Gastrocnemius medialis (tissue), 4 donors: Measurements from ENCODE around the gene AGPS. TPM values are rescaled to one million over a fixed set of nuclear protein-coding genes. Genes with fewer than 3 reads are reported as not detected.

Source experiments
- ATAC-seq, 2 donors: fragments of 150-250 bp; one replicate each; pipeline ENCODE4 v1.9.1; 2016
- DNase-seq, 2 donors: peaks; one replicate each; pipeline ENCODE4 v3.0.0-alpha.2; 2019
- H3K27ac ChIP-seq, 4 donors: fragments of 200-600 bp; sonication (generic); 1 replicate in 1 of 4; 2 replicates in 3 of 4; pipeline ENCODE4 v1.5.1; 2016 to 2018; ENCODE audit warnings: mild to moderate bottlenecking in 2 of 4, moderate library complexity in 1 of 4
- H3K27me3 ChIP-seq, 3 donors: fragments of 200-600 bp; sonication (generic) in 2 of 3; 1 replicate in 1 of 3; 2 replicates in 2 of 3; pipeline versions ENCODE4 v1.5.1 to v1.6.0; 2016 to 2019; ENCODE audit warnings: mild to moderate bottlenecking in 1 of 3, moderate library complexity in 1 of 3
- H3K36me3 ChIP-seq, 2 donors: fragments of 200-600 bp; sonication (generic) in 1 of 2; one replicate each; pipeline ENCODE4 v1.5.1; 2017 to 2018
- H3K4me1 ChIP-seq, 2 donors: fragments of 200-600 bp; sonication (generic) in 1 of 2; one replicate each; pipeline ENCODE4 v1.5.1; 2016 to 2017; ENCODE audit warnings: mild to moderate bottlenecking in 2 of 2
- H3K4me3 ChIP-seq, 4 donors: fragments of 200-600 bp; sonication (generic) in 3 of 4; 1 replicate in 1 of 4; 2 replicates in 3 of 4; pipeline ENCODE4 v1.5.1; 2016 to 2019; ENCODE audit warnings: mild to moderate bottlenecking in 2 of 4
- H3K9me3 ChIP-seq, 3 donors: fragments of 200-600 bp; sonication (generic) in 2 of 3; 1 replicate in 1 of 3; 2 replicates in 2 of 3; pipeline ENCODE4 v1.5.1; 2016 to 2019
- CTCF ChIP-seq, 5 experiments: fragments of 450-650 bp in 3 of 5; fragments of 200-600 bp in 2 of 5; sonication (generic) in 2 of 5; IDR thresholded peaks in 4 of 5; conservative IDR thresholded peaks in 1 of 5; 1 replicate in 4 of 5; 2 replicates in 1 of 5; pipeline ENCODE4 v1.5.1; 2016 to 2019; ENCODE audit warnings: antibody characterized with exemption in 5 of 5, mild to moderate bottlenecking in 3 of 5, moderate library complexity in 3 of 5
- POLR2A ChIP-seq, 2 donors: fragments of 450-650 bp; IDR thresholded peaks; one replicate each; pipeline ENCODE4 v1.6.1; 2017; ENCODE audit warnings: antibody characterized with exemption in 2 of 2, mild to moderate bottlenecking in 2 of 2, moderate library complexity in 2 of 2
- in situ Hi-C, 4 donors: fragments of 200-750 bp; cut with MboI; loops; one replicate each; pipeline versions ENCODE4 v1.15.0 to v1.8.0; 2017; ENCODE audit warnings: low sequenced_read_pairs in 4 of 4
- intact Hi-C: fragments of 100-400 bp; cut with DNase I; formaldehyde crosslinking; loops from one replicate; pipeline ENCODE4 v1.15.1; 2023; ENCODE audit warnings: low total_unique reads
- total RNA-seq, 4 donors: library from RNA; depleted of rRNA; stranded (reverse); fragments of >200 nt; gene quantifications; one replicate each; pipeline versions ENCODE4 v1.1.0 to v1.2.3, GENCODE V29; 2016

Gene AGPS
- 10 to 100 TPM; 23.1 to 30.9 (median 26.2) TPM for total RNA-seq

GRCh38 chr2:177392373-177393202 is at the start of gene AGPS:
AGPS (plus strand) TSS chr2:177392773; CDS start chr2:177392790, 17 bp downstream.
- in situ Hi-C loops = no loop called here
- intact Hi-C loops = loop anchor here (10.0 kb wide), 2 partner anchors 128 to 362 kb away; partner anchors contain the start of gene NFE2L2

GRCh38 chr2:177343773-177344172 is 48.8 kb upstream of the AGPS start:
- no peaks in the 10 kb centered on the region for H3K9me3 ChIP-seq
- DNase-seq = no peak
- TF ChIP-seq POLR2A (IDR thresholded peaks at IDR 0.05) (no peak), CTCF (IDR thresholded peaks at IDR 0.05 in 4 of 5, conservative IDR thresholded peaks at IDR 0.05 in 1 of 5) (no peak)
- H3K27ac ChIP-seq = no peak overlapping the region
- in situ Hi-C loops (loop anchor here in 2 of 4 donors (25.0 kb wide), 2 partner anchors 269 to 394 kb away; a partner anchor contains a TSS), intact Hi-C loops (no loop called here)
- no peaks in the 10 kb centered on the region for H3K27me3 ChIP-seq
- no peak for ATAC-seq
- H3K4me3 ChIP-seq = no peak overlapping the region
- no peaks in the 10 kb centered on the region for H3K4me1 ChIP-seq
- H3K36me3 ChIP-seq = no peaks in the 10 kb centered on the region

More at GRCh38 chr2:177392373-177393202, at the start of gene AGPS:
- TF ChIP-seq POLR2A (IDR thresholded peaks at IDR 0.05) (peak in 1 of 2 donors; percentile 51), CTCF (IDR thresholded peaks at IDR 0.05 in 4 of 5, conservative IDR thresholded peaks at IDR 0.05 in 1 of 5) (peak in 4 of 5 experiments; percentile 28 to 51 (median 40))
- Histone ChIP-seq H3K4me3 (peak within 1 kb of the TSS; percentile 82 to 95 (median 89)), H3K36me3 (no peaks in the 10 kb centered on the region), H3K9me3 (no peaks in the 10 kb centered on the region), H3K27ac (peak within 1 kb of the TSS; percentile 76 to 87 (median 82)), H3K27me3 (no peaks in the 10 kb centered on the region), H3K4me1 (peaks cover 25 to 37% of the 10 kb centered on the region in 2 donors)
- peak; percentile 89 to 90 for ATAC-seq
- peak; percentile 56 to 73 for DNase-seq

GRCh38 chr2:177344316-177344715 is 48.3 kb upstream of the AGPS start:
- TF ChIP-seq POLR2A (IDR thresholded peaks at IDR 0.05) (no peak), CTCF (IDR thresholded peaks at IDR 0.05 in 4 of 5, conservative IDR thresholded peaks at IDR 0.05 in 1 of 5) (no peak)
- intact Hi-C loops = no loop called here

GRCh38 chr2:177346192-177346591 is 46.4 kb upstream of the AGPS start:
- no peak for ATAC-seq
- H3K27ac ChIP-seq = no peak overlapping the region
- no peak overlapping the region for H3K4me3 ChIP-seq
- in situ Hi-C loops (loop anchor here in 2 of 4 donors (25.0 kb wide), 2 partner anchors 266 to 391 kb away; a partner anchor contains a TSS), intact Hi-C loops (no loop called here)
- TF ChIP-seq POLR2A (IDR thresholded peaks at IDR 0.05) (no peak), CTCF (IDR thresholded peaks at IDR 0.05 in 4 of 5, conservative IDR thresholded peaks at IDR 0.05 in 1 of 5) (no peak)
- H3K9me3 ChIP-seq = no peaks in the 10 kb centered on the region
- no peaks in the 10 kb centered on the region for H3K27me3 ChIP-seq
- no peaks in the 10 kb centered on the region for H3K36me3 ChIP-seq
- DNase-seq = no peak
- H3K4me1 ChIP-seq = no peaks in the 10 kb centered on the region

More at GRCh38 chr2:177344316-177344715, 48.3 kb upstream of the AGPS start:
- Histone ChIP-seq H3K27me3 (no peaks in the 10 kb centered on the region), H3K9me3 (no peaks in the 10 kb centered on the region), H3K4me3 (no peak overlapping the region), H3K4me1 (no peaks in the 10 kb centered on the region), H3K27ac (no peak overlapping the region), H3K36me3 (no peaks in the 10 kb centered on the region)
- in situ Hi-C loops = loop anchor here in 2 of 4 donors (25.0 kb wide), 2 partner anchors 268 to 393 kb away; a partner anchor contains a TSS
- no peak for DNase-seq
- no peak for ATAC-seq
